Stimulated activated CD4-positive, alpha-beta T cell treated with anti-CD3 and anti-CD28 coated beads, Interleukin-15, amount 100 ng/mL, for 24 hours (primary cell): ENCODE data around the gene ZNF524.
A peak's percentile ranks its signal among the peaks of the same experiment; 100 is the strongest.

ENCODE experiments used
- DNase-seq: peaks from one replicate; pipeline ENCODE4 v3.0.0-alpha.2; 2020

ZNF524 gene

GRCh38 chr19:55643887-55644176, 43.7 kb downstream of the ZNF524 start:
- no peak for DNase-seq

- no peak for DNase-seq
These were observed 44.2 kb downstream of the ZNF524 start for GRCh38 chr19:55644191-55644833.

- DNase-seq = no peak
These were observed 44.9 kb downstream of the ZNF524 start for GRCh38 chr19:55644842-55645511.

GRCh38 chr19:55645512-55645881, 45.4 kb downstream of the ZNF524 start:
- DNase-seq = no peak

- DNase-seq = no peak
These were observed 47.0 kb downstream of the ZNF524 start for GRCh38 chr19:55646889-55647731.

GRCh38 chr19:55647732-55648584, 47.9 kb downstream of the ZNF524 start, which contains the start of gene CCDC106:
CCDC106 (plus strand) TSS chr19:55648212; CDS start chr19:55649047, 835 bp downstream.
- peak; percentile 52 for DNase-seq

GRCh38 chr19:55648585-55649267, 48.6 kb downstream of the ZNF524 start:
- no peak for DNase-seq

GRCh38 chr19:55649268-55650125, 49.4 kb downstream of the ZNF524 start:
- no peak for DNase-seq

- no peak for DNase-seq
These were observed 50.1 kb downstream of the ZNF524 start for GRCh38 chr19:55650126-55650557.

- no peak for DNase-seq
These were observed 50.6 kb downstream of the ZNF524 start for GRCh38 chr19:55650602-55651230.

GRCh38 chr19:55651236-55651635, 51.1 kb downstream of the ZNF524 start:
- DNase-seq = no peak

- no peak for DNase-seq
These were observed 52.4 kb downstream of the ZNF524 start for GRCh38 chr19:55652311-55653128.
